Testis (tissue), 2 donors: ENCODE data around the gene WNT9B.

ENCODE experiments used
- CTCF ChIP-seq, 3 experiments: fragments of 450-650 bp in 2 of 3; fragments of 200-600 bp in 1 of 3; sonication (generic) in 1 of 3; IDR thresholded peaks; one replicate each; pipeline ENCODE4 v1.5.1; 2016 to 2019; ENCODE audit warnings: antibody characterized with exemption in 3 of 3, mild to moderate bottlenecking in 2 of 3, moderate library complexity in 1 of 3
- POLR2A ChIP-seq: fragments of 450-650 bp; IDR thresholded peaks from one replicate; pipeline ENCODE4 v1.6.1; 2017; ENCODE audit warnings: antibody characterized with exemption, mild to moderate bottlenecking, moderate library complexity

GRCh38 chr17:46826116-46826515 is 25.3 kb upstream of the WNT9B start:
- no peak for TF ChIP-seq POLR2A
- no peak for TF ChIP-seq CTCF (IDR thresholded peaks at IDR 0.05)
